ENCODE measurements around the gene WASL. TPM values are rescaled to one million over a fixed set of nuclear protein-coding genes. Genes with fewer than 3 reads are reported as not detected.

WASL gene
- total RNA-seq, 1 experiment from 2014 or later, result 42.3 TPM

- no peaks in the 10 kb centered on the region for H3K36me3 ChIP-seq (ENCODE audit: control insufficient read depth, insufficient read depth, low read length)
- POLR2A ChIA-PET, result no interaction called here
- no TSS peak for BruUV-seq (replicated peaks)
- H3K4me1 Mint-ChIP-seq (ENCODE audit: low read depth, unreplicated experiment), result peaks cover 22% of the 10 kb centered on the region
- H3K4me3 Mint-ChIP-seq (ENCODE audit: unreplicated experiment), result no peak overlapping the region
- no peaks in the 10 kb centered on the region for H3K27me3 ChIP-seq (replicated peaks; ENCODE audit: control insufficient read depth, insufficient read depth, low read length)
- H3K9me3 ChIP-seq, result no peaks in the 10 kb centered on the region
- no peaks in the 10 kb centered on the region for H3K27me3 Mint-ChIP-seq (ENCODE audit: insufficient read depth, unreplicated experiment)
- intact Hi-C loops (cut with micrococcal nuclease; ENCODE audit: unreplicated experiment), result loop anchor here (5.0 kb wide), 1 partner anchor 33 kb away; the partner anchor contains the start of gene WASL
- no peak for TF ChIP-seq CTCF (IDR thresholded peaks at IDR 0.05; ENCODE audit: insufficient read depth in 1 of 2, low read depth in 1 of 2, low read length in 1 of 2, severe bottlenecking in 1 of 2, unreplicated experiment in 1 of 2)
- no peaks in the 10 kb centered on the region for H3K9me3 Mint-ChIP-seq (ENCODE audit: unreplicated experiment)
- H3K4me3 ChIP-seq (ENCODE audit: low read depth, low read length), result no peak overlapping the region
- H3K4me1 ChIP-seq, result peaks cover 22% of the 10 kb centered on the region
- H3K27ac Mint-ChIP-seq (ENCODE audit: unreplicated experiment), result no peak overlapping the region
- no peak for DNase-seq
- H3K36me3 Mint-ChIP-seq (ENCODE audit: insufficient read depth, unreplicated experiment), result peaks cover 13% of the 10 kb centered on the region
- CTCF ChIA-PET, result no interaction called here
Observed at GRCh38 chr7:123714296-123715080, 34.3 kb downstream of the WASL start.

DNA sequence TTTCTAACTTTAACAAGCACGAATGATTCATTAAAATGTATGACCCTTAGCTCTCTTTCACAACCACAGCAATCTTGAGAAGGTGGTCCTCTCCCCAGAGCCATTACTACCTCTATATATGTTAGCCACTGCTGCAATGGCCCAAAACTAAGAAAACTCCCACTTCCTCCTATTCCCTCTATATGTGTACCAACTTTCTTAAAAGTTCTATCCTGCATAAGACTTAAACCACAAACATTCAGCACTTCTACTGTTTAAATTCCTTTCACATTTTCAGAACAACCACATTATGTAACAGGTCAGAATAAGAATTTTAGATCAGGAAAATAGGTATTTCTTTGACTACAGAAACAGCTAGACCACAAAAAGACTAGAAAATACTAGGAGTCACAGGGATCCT is 36.2 kb downstream of the WASL start:
- no peak overlapping the region for H3K4me3 Mint-ChIP-seq (ENCODE audit: unreplicated experiment)
- intact Hi-C loops (cut with micrococcal nuclease; ENCODE audit: unreplicated experiment), result loop anchor here (5.0 kb wide), 1 partner anchor 35 kb away; the partner anchor contains the start of gene WASL
- BruUV-seq (replicated peaks), result no TSS peak

GRCh38 chr7:123711832-123712293 is 36.9 kb downstream of the WASL start:
- Mint-ChIP-seq H3K4me1 (ENCODE audit: low read depth, unreplicated experiment) (peaks cover 22% of the 10 kb centered on the region), H3K4me3 (ENCODE audit: unreplicated experiment) (no peak overlapping the region), H3K27ac (ENCODE audit: unreplicated experiment) (no peak overlapping the region), H3K36me3 (ENCODE audit: insufficient read depth, unreplicated experiment) (peaks cover 24% of the 10 kb centered on the region), H3K9me3 (ENCODE audit: unreplicated experiment) (no peaks in the 10 kb centered on the region), H3K27me3 (ENCODE audit: insufficient read depth, unreplicated experiment) (no peaks in the 10 kb centered on the region)
- no TSS peak for BruUV-seq (replicated peaks)
- Histone ChIP-seq H3K4me1 (peaks cover 23% of the 10 kb centered on the region), H3K36me3 (ENCODE audit: control insufficient read depth, insufficient read depth, low read length) (no peaks in the 10 kb centered on the region; the same call in 1 of the 2 replicates), H3K27me3 (replicated peaks; ENCODE audit: control insufficient read depth, insufficient read depth, low read length) (no peaks in the 10 kb centered on the region), H3K4me3 (ENCODE audit: low read depth, low read length) (no peak overlapping the region), H3K9me3 (no peaks in the 10 kb centered on the region)
- intact Hi-C loops (cut with micrococcal nuclease; ENCODE audit: unreplicated experiment), result loop anchor here (5.0 kb wide), 1 partner anchor 35 kb away; the partner anchor contains the start of gene WASL
- CTCF ChIA-PET, result no interaction called here
- TF ChIP-seq CTCF (IDR thresholded peaks at IDR 0.05; ENCODE audit: insufficient read depth in 1 of 2, low read depth in 1 of 2, low read length in 1 of 2, severe bottlenecking in 1 of 2, unreplicated experiment in 1 of 2), result no peak
- DNase-seq, result no peak
- POLR2A ChIA-PET, result no interaction called here

More for the DNA sequence above, 36.2 kb downstream of the WASL start:
- DNase-seq, result no peak
- Mint-ChIP-seq H3K4me1 (ENCODE audit: low read depth, unreplicated experiment) (peaks cover 22% of the 10 kb centered on the region), H3K27me3 (ENCODE audit: insufficient read depth, unreplicated experiment) (no peaks in the 10 kb centered on the region), H3K36me3 (ENCODE audit: insufficient read depth, unreplicated experiment) (peaks cover 22% of the 10 kb centered on the region), H3K9me3 (ENCODE audit: unreplicated experiment) (no peaks in the 10 kb centered on the region), H3K27ac (ENCODE audit: unreplicated experiment) (no peak overlapping the region)
- Histone ChIP-seq H3K36me3 (ENCODE audit: control insufficient read depth, insufficient read depth, low read length) (no peaks in the 10 kb centered on the region; the same call in 1 of the 2 replicates), H3K4me1 (peaks cover 23% of the 10 kb centered on the region), H3K4me3 (ENCODE audit: low read depth, low read length) (no peak overlapping the region), H3K9me3 (no peaks in the 10 kb centered on the region), H3K27me3 (replicated peaks; ENCODE audit: control insufficient read depth, insufficient read depth, low read length) (no peaks in the 10 kb centered on the region)
- ChIA-PET POLR2A (no interaction called here), CTCF (no interaction called here)
- TF ChIP-seq CTCF (IDR thresholded peaks at IDR 0.05; ENCODE audit: insufficient read depth in 1 of 2, low read depth in 1 of 2, low read length in 1 of 2, severe bottlenecking in 1 of 2, unreplicated experiment in 1 of 2), result no peak
